ENCODE measurements around the gene METTL23.
"Not testable (repeated sequence)": the region's sequence is repeated elsewhere in the genome, so short reads cannot be mapped to it uniquely, and the experiment has no call there.

METTL23 gene

GRCh38 chr17:76689859-76690258, 36.8 kb upstream of the METTL23 start:
- no peaks in the 10 kb centered on the region for H3K9me3 ChIP-seq (ENCODE audit: low read depth, low read length)
- TF ChIP-seq EZH2 (IDR thresholded peaks at IDR 0.05) = no peak
- TF ChIP-seq POLR2AphosphoS5 (IDR thresholded peaks at IDR 0.05; ENCODE audit: borderline replicate concordance, low read depth, low read length) = no peak
- TF ChIP-seq FOXP2 (optimal IDR thresholded peaks at IDR 0.05; ENCODE audit: control extremely low read depth, extremely low read length, insufficient read depth) = no peak
- no peak overlapping the region for H3K4me3 ChIP-seq
- no peak overlapping the region for H3K9ac ChIP-seq (ENCODE audit: insufficient read length)
- no peaks in the 10 kb centered on the region for H3K36me3 ChIP-seq (ENCODE audit: insufficient read depth, low read length)
- no peak overlapping the region for H3K27ac ChIP-seq
- no peak for DNase-seq (ENCODE audit: low read depth, low spot score)

- H3K27ac ChIP-seq = no peak overlapping the region
- no peaks in the 10 kb centered on the region for H3K36me3 ChIP-seq (ENCODE audit: insufficient read depth, low read length)
- DNase-seq (ENCODE audit: low read depth, low spot score) = no peak
- TF ChIP-seq POLR2AphosphoS5 (IDR thresholded peaks at IDR 0.05; ENCODE audit: borderline replicate concordance, low read depth, low read length) = no peak
- TF ChIP-seq FOXP2 (optimal IDR thresholded peaks at IDR 0.05; ENCODE audit: control extremely low read depth, extremely low read length, insufficient read depth) = no peak
- no peak for TF ChIP-seq EZH2 (IDR thresholded peaks at IDR 0.05)
- H3K9ac ChIP-seq (ENCODE audit: insufficient read length) = no peak overlapping the region
- no peaks in the 10 kb centered on the region for H3K9me3 ChIP-seq (ENCODE audit: low read depth, low read length)
- H3K4me3 ChIP-seq = no peak overlapping the region
Measured at GRCh38 chr17:76690596-76691280, 35.9 kb upstream of the METTL23 start.

- no peaks in the 10 kb centered on the region for H3K9me3 ChIP-seq (ENCODE audit: low read depth, low read length)
- H3K4me3 ChIP-seq = no peak overlapping the region
- TF ChIP-seq POLR2AphosphoS5 (IDR thresholded peaks at IDR 0.05; ENCODE audit: borderline replicate concordance, low read depth, low read length) (no peak), FOXP2 (optimal IDR thresholded peaks at IDR 0.05; ENCODE audit: control extremely low read depth, extremely low read length, insufficient read depth) (no peak), EZH2 (IDR thresholded peaks at IDR 0.05) (no peak)
- H3K9ac ChIP-seq (ENCODE audit: insufficient read length) = no peak overlapping the region
- no peaks in the 10 kb centered on the region for H3K36me3 ChIP-seq (ENCODE audit: insufficient read depth, low read length)
- no peak for DNase-seq (ENCODE audit: low read depth, low spot score)
- no peak overlapping the region for H3K27ac ChIP-seq
Measured at GRCh38 chr17:76691379-76692191, 35.1 kb upstream of the METTL23 start.

- no peaks in the 10 kb centered on the region for H3K36me3 ChIP-seq (ENCODE audit: insufficient read depth, low read length)
- no peak for DNase-seq (ENCODE audit: low read depth, low spot score)
- no peak overlapping the region for H3K9ac ChIP-seq (ENCODE audit: insufficient read length)
- no peak for TF ChIP-seq POLR2AphosphoS5 (IDR thresholded peaks at IDR 0.05; ENCODE audit: borderline replicate concordance, low read depth, low read length)
- no peak for TF ChIP-seq FOXP2 (optimal IDR thresholded peaks at IDR 0.05; ENCODE audit: control extremely low read depth, extremely low read length, insufficient read depth)
- TF ChIP-seq EZH2 (IDR thresholded peaks at IDR 0.05) = no peak
- H3K27ac ChIP-seq = no peak overlapping the region
- H3K4me3 ChIP-seq = no peak overlapping the region
- H3K9me3 ChIP-seq (ENCODE audit: low read depth, low read length) = no peaks in the 10 kb centered on the region
Measured at GRCh38 chr17:76695059-76695831, 31.4 kb upstream of the METTL23 start.

GRCh38 chr17:76696763-76697701, 29.6 kb upstream of the METTL23 start:
- peak overlapping the region; percentile 51 for H3K4me3 ChIP-seq
- no peaks in the 10 kb centered on the region for H3K9me3 ChIP-seq (ENCODE audit: low read depth, low read length)
- DNase-seq (ENCODE audit: low read depth, low spot score) = no peak
- peak overlapping the region; percentile 17 for H3K9ac ChIP-seq (ENCODE audit: insufficient read length)
- peak overlapping the region; percentile 71 for H3K27ac ChIP-seq
- no peaks in the 10 kb centered on the region for H3K36me3 ChIP-seq (ENCODE audit: insufficient read depth, low read length)
- no peak for TF ChIP-seq POLR2AphosphoS5 (IDR thresholded peaks at IDR 0.05; ENCODE audit: borderline replicate concordance, low read depth, low read length)

GRCh38 chr17:76697702-76698465, 28.8 kb upstream of the METTL23 start:
- DNase-seq (ENCODE audit: low read depth, low spot score) = no peak
- Histone ChIP-seq H3K36me3 (ENCODE audit: insufficient read depth, low read length) (no peaks in the 10 kb centered on the region), H3K9ac (ENCODE audit: insufficient read length) (peak overlapping the region; percentile 17), H3K4me3 (peak overlapping the region; percentile 51), H3K27ac (peak overlapping the region; percentile 71), H3K9me3 (ENCODE audit: low read depth, low read length) (no peaks in the 10 kb centered on the region)
- no peak for TF ChIP-seq EZH2 (IDR thresholded peaks at IDR 0.05)
- no peak for TF ChIP-seq FOXP2 (optimal IDR thresholded peaks at IDR 0.05; ENCODE audit: control extremely low read depth, extremely low read length, insufficient read depth)
- TF ChIP-seq POLR2AphosphoS5 (IDR thresholded peaks at IDR 0.05; ENCODE audit: borderline replicate concordance, low read depth, low read length) = no peak

GRCh38 chr17:76698466-76698977, 28.1 kb upstream of the METTL23 start:
- DNase-seq (ENCODE audit: low read depth, low spot score); H3K36me3 ChIP-seq (ENCODE audit: insufficient read depth, low read length); H3K27ac ChIP-seq; H3K9me3 ChIP-seq (ENCODE audit: low read depth, low read length); H3K9ac ChIP-seq (ENCODE audit: insufficient read length); H3K4me3 ChIP-seq: not testable (repeated sequence)
